DND-41 (cell line): Measurements from ENCODE around the gene ARFGEF3.

ENCODE experiments used
- EZH2 ChIP-seq: IDR thresholded peaks from 3 replicates; pipeline ENCODE4 v1.6.1; 2012; ENCODE audit warnings: borderline replicate concordance, low read depth, mild to moderate bottlenecking, moderate library complexity, low read length, inconsistent platforms; ENCODE audit not compliant: severe bottlenecking
- TF ChIP-seq, protein P1 (sequence below): IDR thresholded peaks from 2 replicates; pipeline ENCODE4 v1.5.1; 2012; ENCODE audit warnings: borderline replicate concordance, low read length, moderate library complexity, mild to moderate bottlenecking; ENCODE audit not compliant: poor library complexity, severe bottlenecking; ENCODE audit errors: extremely low read depth

- TF ChIP-seq, protein P1, sequence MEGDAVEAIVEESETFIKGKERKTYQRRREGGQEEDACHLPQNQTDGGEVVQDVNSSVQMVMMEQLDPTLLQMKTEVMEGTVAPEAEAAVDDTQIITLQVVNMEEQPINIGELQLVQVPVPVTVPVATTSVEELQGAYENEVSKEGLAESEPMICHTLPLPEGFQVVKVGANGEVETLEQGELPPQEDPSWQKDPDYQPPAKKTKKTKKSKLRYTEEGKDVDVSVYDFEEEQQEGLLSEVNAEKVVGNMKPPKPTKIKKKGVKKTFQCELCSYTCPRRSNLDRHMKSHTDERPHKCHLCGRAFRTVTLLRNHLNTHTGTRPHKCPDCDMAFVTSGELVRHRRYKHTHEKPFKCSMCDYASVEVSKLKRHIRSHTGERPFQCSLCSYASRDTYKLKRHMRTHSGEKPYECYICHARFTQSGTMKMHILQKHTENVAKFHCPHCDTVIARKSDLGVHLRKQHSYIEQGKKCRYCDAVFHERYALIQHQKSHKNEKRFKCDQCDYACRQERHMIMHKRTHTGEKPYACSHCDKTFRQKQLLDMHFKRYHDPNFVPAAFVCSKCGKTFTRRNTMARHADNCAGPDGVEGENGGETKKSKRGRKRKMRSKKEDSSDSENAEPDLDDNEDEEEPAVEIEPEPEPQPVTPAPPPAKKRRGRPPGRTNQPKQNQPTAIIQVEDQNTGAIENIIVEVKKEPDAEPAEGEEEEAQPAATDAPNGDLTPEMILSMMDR = no peak
- TF ChIP-seq EZH2 = no peak
These were observed 146.3 kb downstream of the ARFGEF3 start for GRCh38 chr6:138307816-138308730.
